T-helper 1 cell treated with Interleukin-12 subunit alpha and Interleukin-12 subunit beta and Interleukin-4 antibody, amounts not matched to agents 30 ng/mL and 1 ng/mL, for 36 hours (primary cell): Measurements from ENCODE around the gene HDAC4. TPM values are rescaled to one million over a fixed set of nuclear protein-coding genes. Genes with fewer than 3 reads are reported as not detected.

Source experiments
- intact Hi-C: fragments of 100-400 bp; cut with micrococcal nuclease; formaldehyde crosslinking; loops from one replicate; pipeline ENCODE4 v1.15.1; 2024
- total RNA-seq: library from RNA; stranded (reverse); gene quantifications from 2 replicates; pipeline ENCODE4 v1.2.3, GENCODE V29; 2022

The HDAC4 gene
- total RNA-seq, 1 donor from 2014 or later: 82.1 TPM

DNA sequence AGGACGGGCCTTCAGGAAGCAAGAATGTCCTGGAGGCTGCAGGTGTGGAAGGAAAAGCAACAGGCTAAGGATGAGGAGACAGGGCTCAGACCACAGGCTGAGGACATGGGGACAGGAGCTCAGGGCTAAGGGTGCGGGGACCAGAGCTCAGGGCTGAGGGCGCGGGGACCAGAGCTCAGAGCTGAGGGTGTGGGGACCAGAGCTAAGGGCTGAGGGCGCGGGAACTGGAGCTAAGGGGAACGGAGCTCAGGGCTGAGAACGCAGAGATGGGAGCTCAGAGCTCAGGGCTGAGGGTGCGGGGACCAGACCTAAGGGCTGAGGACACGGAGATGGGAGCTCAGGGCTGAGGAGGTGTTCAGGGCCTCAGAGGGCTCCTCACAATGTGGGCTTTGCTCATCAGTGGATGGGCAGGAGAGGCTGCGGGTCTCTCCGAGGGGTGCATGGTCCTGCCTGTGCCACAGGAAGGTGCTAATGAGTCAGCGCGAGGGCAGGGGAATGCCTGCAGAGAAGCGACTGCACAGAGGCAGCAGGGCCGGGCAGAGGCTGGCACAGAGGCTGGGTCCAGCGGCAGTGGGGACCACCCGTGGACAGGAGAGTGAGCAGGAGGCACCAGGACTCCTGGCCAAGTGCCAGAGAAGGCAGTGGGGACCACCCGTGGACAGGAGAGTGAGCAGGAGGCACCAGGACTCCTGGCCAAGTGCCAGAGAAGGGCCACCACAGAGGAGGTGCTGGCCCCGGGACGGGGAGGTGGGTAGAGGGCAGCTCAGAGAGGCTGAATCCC is 281.3 kb downstream of the HDAC4 start:
- intact Hi-C loops: no loop called here

DNA sequence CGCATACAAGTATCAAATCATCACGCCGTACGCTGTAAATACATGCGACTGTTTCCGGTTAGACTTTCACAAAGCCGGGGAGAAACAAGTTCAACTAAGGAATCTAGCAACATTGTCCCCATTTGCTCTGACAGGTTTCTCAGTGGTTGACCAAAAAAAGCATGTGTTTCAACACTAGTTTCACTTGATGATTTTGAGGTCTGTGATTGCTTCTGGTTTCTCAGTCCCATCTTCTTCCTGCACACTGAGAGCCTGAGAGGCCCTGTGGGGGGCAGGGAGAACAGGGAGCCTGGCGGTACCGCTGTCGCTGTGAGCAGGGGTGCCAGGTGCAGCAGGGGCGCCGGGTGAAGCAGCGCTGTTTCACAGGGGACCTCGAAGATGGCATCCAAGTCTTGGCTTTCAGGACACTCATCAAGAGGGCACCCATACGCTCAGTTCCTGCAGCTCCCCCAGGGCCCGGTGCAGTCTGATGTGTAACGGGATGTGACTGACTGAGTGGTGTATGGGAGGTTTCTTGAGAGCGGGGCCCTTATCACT is 282.1 kb downstream of the HDAC4 start:
- intact Hi-C loops: no loop called here

DNA sequence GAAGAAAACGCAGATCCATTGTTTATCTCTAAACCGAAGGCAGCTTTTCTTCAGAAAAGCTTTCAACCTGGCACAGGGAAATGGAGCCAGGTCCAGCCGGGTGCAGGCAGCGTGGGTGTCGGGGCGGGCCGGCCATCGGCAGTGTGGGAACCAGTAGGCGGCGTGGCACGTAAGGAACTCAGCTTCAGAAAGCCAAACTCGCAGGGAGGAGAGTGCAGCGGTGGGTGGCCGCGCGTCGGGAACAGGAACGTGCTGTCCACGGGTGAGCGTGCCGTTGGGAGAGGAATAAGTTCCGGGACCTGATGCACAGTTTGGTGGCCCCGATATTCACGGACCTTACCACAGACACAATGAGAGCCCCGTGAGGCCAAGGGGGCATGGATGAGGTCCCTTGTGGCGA is 282.6 kb downstream of the HDAC4 start:
- intact Hi-C loops: no loop called here

DNA sequence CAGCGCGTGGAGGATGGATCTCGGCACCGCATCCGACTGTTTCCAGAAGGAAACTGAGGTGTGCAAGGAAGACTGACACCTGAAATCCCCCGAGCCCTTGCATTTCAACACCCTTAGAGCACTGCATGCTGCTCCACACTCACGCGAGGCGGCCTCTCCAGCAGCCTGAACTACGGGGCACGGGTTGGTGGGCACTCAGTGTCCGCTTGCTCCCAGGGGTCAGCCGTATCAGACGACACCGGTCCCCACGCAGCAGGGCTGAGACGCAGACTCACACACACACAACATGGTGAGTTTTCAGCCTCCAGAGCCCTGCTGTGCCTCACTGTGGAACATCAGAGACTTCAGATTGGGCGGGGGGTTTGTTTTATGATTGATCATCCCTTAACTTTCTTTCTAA is 283.0 kb downstream of the HDAC4 start:
- intact Hi-C loops: no loop called here

DNA sequence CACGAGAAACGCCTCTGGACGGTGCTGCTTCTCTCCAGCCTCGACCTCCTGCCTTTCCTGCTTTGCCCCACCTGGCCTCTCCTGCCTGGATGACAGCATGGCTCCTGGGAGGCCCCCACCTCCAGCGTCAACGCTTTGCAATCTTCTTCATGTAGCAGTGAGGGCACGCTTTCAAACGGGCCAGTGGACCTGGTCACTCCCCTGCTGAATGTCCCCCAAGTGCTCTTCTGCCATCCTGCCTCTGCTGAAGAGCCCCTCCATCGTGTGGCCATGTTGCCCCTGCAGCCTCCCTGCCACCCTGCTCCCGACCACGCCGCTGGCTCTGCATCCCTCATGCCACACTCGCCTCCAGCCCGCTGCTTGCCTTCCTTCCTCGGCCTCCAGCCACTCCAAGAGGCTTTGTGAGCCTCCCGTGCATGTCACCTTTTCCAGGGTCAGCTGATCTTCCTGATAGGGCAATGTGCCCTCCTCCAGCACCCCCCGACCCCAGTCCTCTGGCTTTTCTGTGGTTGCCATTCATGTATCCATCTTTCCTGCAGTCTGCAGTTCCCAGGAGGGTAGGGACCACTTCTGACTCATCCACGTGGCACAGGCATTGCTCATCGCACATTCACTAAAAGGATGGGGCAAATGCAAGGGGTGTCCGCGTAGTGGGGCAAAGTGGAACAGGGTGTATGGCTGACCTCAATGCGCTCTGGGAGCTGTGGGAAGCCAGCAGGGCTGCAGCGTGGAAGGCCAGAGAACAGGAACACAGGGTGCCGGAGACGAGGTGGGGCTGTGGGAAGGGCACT is 284.2 kb downstream of the HDAC4 start:
- intact Hi-C loops: no loop called here

DNA sequence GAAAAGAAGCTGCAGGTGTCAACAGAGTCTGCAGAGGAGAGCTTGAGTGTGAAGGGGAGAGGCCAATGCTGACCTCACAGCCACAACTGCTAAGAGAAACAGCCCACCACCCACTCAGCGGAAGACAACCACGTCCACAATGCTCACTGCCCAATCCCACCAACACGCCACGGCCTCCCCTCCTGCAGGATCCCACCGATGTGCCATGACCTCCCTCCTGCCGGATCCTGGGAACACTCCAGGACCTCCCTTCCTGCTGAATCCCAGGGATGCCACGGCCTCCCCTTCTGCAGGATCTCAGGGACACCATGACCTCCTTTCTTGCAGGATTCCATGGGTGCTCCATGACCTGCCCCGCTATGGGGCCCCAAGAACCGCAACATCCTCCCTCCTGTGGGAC is 285.2 kb downstream of the HDAC4 start:
- intact Hi-C loops: no loop called here

DNA sequence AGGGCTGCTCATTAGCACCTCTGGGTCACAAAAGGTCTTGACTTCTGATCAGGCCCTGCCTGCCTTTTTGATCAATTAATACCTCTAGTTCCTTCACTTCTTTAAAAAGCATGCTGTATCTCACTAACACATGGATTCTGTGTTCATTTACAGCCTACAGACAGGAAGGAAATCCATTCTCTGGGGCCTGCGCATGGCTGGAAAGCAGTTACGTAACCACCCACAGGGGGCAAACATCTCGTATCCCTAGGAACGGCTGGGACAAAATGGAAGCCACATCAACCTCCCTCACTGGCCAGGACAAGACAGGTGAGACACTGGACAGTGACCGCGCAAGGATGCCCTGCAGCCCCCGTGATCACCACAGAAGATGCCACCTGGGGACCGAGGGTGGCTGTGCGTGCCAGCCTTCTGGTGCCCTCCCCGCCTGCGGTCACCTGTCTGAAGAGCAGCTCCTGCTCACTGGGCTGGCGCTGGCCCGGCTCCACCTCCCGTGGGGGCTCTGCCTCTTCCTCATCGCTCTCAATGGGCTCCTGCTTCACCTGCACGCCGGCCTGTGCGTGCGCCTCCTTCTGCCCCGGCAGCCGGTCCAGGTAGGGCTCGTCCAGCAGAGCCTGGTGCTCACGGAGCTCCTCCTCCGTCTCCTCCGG is 286.1 kb downstream of the HDAC4 start:
- intact Hi-C loops: no loop called here

DNA sequence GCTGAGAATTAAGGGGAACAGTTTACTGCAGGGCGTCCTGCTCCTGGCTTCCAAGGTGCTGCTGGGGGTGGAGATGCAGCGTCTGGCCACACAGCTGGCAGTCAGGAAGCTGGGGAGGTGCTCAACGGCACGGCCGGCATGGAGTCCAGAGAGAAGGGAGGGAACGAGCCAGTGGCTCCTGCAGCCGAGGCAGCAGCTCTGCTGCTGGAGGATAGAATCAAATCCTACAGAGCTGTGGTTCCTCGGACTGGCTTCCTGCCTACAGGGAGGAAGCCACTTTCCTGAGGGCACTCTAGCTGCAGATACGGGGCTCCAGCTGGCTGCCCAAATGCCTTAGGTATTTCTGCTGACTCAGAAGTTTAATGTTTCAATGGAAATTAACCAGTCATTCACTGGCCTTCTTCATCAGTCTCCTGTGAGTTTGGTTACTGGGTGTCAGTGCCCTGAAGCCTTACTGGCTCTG is 286.7 kb downstream of the HDAC4 start:
- intact Hi-C loops: no loop called here

DNA sequence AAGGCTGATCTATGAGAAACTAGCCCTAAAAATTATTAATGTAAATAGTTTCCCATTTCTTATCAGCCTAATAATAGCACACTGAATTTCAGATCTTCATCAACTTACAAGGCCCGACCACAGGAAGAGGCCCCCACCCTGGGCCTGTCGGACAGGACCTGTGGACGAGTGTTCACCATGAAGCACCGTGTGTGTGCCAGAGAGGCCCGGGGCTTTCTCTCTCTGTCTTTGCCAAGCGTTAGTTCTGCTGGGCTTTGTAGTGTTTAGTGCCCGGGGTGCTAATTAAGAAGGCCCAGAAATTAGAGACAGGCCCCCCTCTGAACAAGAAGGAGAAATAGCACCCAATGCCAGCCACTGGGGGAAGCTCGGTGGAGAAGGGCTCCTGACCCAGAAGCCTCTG is 287.2 kb downstream of the HDAC4 start:
- intact Hi-C loops: no loop called here

DNA sequence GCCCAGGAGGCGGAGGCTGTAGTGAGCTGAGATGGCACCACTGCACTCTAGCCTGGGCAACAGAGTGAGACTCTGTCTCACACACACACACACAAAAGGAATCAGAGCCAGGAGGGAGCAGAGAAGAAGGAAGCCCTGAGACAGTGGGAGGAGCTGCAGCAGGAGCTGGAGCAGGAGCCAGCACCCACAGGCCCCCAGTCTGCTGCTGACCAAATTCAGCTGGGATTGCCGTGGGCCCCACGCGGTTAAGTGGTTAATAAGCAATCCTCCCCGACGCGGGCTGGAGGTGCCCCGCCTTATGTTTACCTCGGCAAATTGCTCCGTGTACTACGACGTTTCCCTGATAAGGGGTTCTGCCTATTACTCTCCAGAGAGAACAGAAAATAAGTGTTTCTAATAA is 287.6 kb downstream of the HDAC4 start:
- intact Hi-C loops: no loop called here

DNA sequence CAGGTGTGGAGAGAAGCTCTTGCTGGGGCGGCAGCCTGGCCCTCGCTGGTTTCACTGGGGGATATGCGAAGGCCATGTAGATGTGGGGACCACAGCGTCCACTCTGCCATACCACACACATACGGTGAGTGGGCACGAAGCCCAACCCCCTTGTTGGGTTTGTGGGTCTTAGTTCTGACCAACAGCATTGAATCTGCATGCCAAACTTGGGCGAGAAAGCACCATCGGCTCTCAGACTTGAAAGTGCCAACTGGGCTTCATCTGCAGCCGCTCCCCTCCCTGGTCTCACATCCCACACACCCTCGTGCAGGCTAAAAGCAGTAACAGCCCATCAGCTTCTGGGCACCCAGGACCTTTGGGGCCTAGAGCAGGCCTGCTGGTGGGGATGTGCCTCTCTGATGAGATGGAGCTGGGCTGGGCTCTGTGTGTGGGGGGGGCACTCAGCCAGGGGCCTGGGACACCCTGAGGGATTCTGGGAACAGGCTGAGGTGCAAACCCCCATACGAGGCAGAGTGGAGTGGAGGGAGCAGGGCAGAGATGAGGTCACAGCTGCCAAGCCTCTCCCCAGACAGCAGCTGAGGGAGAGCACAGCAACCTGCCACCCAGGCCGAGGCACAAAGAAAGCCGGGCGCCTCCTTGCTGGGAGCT is 288.6 kb downstream of the HDAC4 start:
- intact Hi-C loops: no loop called here

DNA sequence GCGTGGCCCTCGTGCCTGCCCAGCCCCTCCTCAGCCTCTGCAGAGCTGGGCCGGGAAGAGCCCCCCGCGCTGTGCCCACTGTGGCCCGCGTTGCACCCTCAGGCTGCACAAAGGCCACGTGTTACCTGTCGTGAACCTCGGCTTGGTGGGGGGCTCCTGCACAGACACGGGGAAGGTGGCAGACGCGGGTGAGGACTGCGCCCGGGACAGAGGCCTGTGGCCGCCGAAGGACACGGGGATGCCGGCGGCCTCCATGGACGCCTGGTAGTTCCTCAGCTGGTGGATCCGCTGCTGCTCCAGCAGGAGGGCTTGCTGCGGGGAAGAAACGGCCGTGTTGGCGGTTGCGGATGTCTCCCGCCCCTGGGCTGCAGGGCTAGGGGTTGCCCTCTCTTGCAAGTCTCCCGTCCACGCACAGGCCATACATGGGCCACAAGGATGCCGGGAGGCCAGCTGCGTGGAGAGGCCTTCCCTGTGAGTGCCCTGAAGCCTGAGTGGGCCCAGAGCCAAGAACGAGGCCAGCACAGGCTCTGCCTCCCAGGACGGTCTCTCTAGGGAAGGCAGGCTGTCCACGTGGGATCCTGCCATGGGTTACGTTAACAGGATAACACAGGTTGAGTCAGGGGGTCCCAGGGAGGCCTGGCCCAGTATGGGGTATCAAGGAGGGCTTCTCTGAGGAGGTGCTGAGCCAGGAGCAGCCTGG is 289.3 kb downstream of the HDAC4 start:
- intact Hi-C loops: no loop called here

DNA sequence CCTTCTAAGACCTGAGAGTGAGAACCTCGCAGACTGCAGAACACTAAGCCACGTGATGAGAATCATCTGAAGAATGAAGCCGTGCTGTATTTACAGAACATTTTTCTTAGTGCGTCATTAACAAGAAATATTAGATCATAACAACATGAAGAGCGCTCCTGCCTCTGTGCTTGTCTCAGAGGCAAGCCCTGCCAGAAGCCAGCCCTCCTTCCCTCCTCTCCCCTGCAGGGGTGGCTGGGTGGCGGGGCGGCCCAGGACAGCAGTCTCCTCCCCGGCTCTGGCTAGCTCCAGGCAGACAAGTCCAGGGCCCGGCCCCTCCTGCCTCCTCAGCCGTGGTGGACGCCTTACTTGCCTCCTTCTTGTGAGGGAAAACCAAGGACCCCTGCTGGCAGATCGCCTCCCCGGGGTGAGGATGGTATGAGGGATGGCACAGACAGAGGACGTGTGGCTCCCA is 290.2 kb downstream of the HDAC4 start:
- intact Hi-C loops: no loop called here

DNA sequence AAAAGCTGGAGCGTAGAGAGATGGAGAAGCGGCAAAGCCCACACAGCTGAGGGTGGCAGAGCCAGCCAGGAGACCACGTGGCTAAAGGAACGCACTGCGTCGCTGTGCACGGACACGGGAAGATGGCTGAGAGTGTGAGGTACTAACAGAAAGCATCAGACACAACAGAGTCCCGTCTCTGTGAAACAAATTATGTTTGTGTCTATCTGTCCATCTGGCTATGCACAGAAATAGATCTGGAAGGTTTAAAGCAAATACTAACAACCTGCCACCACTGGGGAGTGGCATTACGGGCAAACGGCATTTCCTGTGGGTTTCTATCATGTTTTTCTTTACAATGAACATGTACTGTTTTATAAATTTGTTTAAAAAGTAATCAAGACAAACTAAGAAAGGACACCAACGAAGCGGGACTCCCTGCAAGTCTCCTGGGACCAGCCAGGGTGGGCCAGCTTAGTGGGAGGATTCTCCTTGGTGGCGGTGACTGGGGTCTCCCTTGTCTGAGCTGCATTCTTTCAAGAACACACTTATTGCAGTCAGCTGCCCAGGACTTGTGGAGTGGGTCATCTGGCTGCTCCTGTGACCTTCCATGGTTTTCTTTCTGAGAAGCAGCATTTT is 290.8 kb downstream of the HDAC4 start:
- intact Hi-C loops: no loop called here

DNA sequence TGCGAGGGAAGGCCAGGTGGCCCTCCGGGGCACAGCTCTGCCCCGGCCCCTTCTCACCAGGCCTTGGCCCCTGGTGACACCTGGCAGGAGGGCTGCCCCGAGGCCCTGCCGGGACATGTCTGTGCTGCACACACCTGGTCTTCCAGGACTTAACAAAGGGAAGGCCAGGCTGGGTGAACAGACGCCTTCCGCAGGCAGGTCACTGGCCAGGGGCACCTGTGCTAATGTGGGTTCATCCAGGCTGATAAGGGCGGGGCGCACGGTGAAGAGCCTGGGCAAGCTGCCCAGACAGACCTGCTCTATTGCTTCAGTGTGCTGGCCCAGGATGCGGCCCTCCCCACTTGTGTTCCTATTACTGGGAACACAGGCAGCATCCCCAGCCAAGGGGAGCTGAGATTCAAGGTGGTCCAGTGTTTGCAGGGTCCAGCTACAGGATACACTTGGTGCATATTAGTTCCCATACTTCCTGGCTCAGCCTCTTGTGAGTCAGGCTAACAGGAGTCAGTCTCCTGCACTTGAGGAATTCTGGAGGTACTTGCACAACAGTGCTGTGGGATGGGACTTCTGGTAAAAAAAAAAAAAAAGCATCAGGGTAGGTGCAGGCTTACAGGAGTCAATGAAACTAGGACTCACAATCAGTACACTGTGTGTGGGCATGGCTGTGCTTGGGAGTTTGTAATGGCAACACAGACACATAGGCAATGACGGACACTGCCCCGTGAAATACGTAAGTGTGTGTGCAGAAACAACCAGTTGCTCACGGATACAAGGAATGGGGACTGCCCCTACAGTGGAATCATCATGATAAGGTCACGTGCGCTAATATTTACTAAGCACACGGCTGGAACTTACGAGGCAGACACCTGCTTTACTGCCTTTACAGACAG is 291.5 kb downstream of the HDAC4 start:
- intact Hi-C loops: no loop called here

DNA sequence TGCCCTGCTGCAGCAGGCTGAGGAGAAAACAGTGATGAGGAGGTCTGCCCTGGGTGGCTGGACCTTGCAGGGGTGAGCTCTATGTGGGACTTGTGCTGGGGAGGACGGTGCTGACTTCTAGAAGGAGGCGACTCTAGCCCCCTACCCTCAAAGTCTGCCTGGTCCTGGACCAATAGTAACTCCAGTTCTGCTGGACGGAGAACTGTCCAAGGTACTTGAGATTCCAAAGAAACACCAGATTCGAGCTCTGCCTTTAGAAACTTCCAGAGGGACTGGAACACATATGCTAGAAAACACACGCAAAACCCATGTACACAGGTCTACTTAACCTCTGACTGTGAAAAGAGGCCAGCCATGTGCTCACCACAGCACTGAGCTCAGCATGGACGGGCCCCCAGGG is 292.4 kb downstream of the HDAC4 start:
- intact Hi-C loops: no loop called here

DNA sequence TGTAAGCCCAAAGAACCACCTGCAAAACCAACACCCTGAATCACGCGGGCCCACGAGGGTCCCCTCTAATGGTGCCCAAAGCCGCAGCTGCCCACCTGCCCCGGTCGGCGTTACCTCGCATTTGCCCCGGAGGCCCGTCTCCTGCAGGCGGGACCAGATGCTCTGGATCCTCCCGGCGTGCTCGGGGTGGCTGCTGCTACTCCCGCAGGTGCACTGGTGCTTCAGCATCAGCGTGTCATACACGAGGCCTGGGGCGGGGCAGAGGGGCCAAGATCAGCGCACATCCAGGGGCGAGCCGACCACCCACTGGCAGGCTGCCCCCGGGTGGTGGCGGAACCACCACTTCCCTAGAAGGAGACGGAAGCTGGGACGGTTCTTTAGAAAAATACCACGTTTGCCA is 292.9 kb downstream of the HDAC4 start:
- intact Hi-C loops: no loop called here

DNA sequence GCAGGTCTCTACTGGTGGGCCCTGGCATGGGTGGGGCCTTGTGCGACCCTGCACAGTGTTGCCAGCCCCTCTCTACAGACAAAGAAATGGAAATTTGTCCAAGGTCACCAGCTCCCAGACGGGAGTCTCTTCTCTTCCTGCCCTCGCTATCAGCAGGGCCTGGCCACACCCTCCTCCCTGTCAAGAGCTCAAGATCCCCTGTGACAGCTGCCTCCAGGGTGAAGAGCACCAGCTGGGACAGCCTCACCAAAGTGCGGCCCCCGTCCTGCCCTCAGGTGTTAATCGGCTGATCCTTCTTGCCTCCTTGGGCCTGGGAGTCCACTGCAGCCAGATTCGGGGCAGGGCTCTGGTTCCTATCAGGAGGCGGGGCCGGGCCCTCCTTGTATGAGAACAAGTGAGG is 293.9 kb downstream of the HDAC4 start:
- intact Hi-C loops: no loop called here

DNA sequence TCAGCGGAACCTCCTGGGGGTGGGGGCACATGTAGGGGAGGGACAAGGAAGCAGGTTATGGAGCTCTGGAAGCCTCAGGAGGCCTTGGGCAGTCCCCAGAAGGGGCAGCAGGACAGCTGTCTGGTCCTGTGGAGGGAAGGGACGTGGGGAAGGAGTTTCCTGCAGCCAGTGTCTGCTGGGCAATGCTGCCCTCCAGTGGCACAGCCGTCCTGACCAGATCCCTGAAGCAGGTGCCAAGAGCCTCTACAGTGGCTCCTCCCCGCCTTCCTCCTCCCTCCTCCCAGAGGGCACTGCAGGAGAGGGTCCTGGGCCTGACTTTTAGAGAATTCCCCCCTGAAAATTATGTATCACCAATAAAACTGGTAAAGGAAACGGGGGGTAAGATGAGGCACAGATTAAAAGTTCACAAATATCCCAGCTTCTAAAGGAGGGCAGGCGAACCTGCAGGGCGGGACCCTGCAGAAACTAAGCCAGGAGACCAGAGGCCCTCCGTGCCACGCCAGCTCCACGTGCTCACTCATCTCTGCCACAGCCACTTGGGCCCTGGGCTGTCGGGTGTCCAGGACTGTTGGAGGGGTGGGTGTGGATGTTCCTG is 294.4 kb downstream of the HDAC4 start:
- intact Hi-C loops: no loop called here
